Epithelial cell of proximal tubule (primary cell): ENCODE measurements around the gene ID1. TPM values are rescaled to one million over a fixed set of nuclear protein-coding genes. Genes with fewer than 3 reads are reported as not detected.

ENCODE experiments used
- DNase-seq: peaks from one replicate; pipeline ENCODE4 v3.0.0-alpha.2; 2011; ENCODE audit warnings: low read depth
- H3K4me3 ChIP-seq: 2 replicates; pipeline ENCODE4 v1.5.1; 2011; ENCODE audit warnings: low read depth, mild to moderate bottlenecking, low read length
- CTCF ChIP-seq: conservative IDR thresholded peaks from 2 replicates; pipeline ENCODE4 v1.5.1; 2012; ENCODE audit warnings: low read depth, mild to moderate bottlenecking, low read length
- total RNA-seq: library from RNA; depleted of rRNA; stranded (reverse); fragments of >200 nt; gene quantifications from 2 replicates; pipeline ENCODE4 v1.2.3, GENCODE V29; 2015

ID1 gene
- total RNA-seq, 1 donor from 2014 or later, result 302 TPM

- no peak for DNase-seq
- no peak for TF ChIP-seq CTCF
- H3K4me3 ChIP-seq, result no peak within 1 kb of the TSS
Observed at GRCh38 chr20:31637660-31638059, 32.6 kb downstream of the ID1 start, which contains the start of gene COX4I2. TSS of gene COX4I2 (plus strand) at chr20:31637912. CDS start at chr20:31639018, 1,106 bp downstream.

GRCh38 chr20:31638317-31638716, 33.2 kb downstream of the ID1 start:
- no peak overlapping the region for H3K4me3 ChIP-seq
- TF ChIP-seq CTCF, result no peak
- no peak for DNase-seq

GRCh38 chr20:31638816-31639215, 33.7 kb downstream of the ID1 start:
- no peak overlapping the region for H3K4me3 ChIP-seq
- no peak for DNase-seq
- no peak for TF ChIP-seq CTCF

- no peak for TF ChIP-seq CTCF
- DNase-seq, result no peak
- no peak overlapping the region for H3K4me3 ChIP-seq
Observed at GRCh38 chr20:31640259-31640658, 35.2 kb downstream of the ID1 start.

- no peak for TF ChIP-seq CTCF
- H3K4me3 ChIP-seq, result no peak overlapping the region
- no peak for DNase-seq
Observed at GRCh38 chr20:31641391-31641790, 36.3 kb downstream of the ID1 start.

GRCh38 chr20:31642837-31643236, 37.7 kb downstream of the ID1 start:
- H3K4me3 ChIP-seq, result no peak overlapping the region
- TF ChIP-seq CTCF, result no peak

GRCh38 chr20:31643522-31643921, 38.4 kb downstream of the ID1 start:
- no peak overlapping the region for H3K4me3 ChIP-seq
- TF ChIP-seq CTCF, result no peak
- DNase-seq, result no peak

More at GRCh38 chr20:31642837-31643236, 37.7 kb downstream of the ID1 start:
- DNase-seq, result no peak
